Left ventricle myocardium inferior (tissue), 1 donor: ENCODE measurements around the gene RFX2. TPM values are rescaled to one million over a fixed set of nuclear protein-coding genes. Genes with fewer than 3 reads are reported as not detected.
"Not testable (repeated sequence)": the region's sequence is repeated elsewhere in the genome, so short reads cannot be mapped to it uniquely, and the experiment has no call there.

Source experiments
- DNase-seq: peaks from one replicate; pipeline ENCODE4 v3.0.0-alpha.2; 2020
- H3K27ac ChIP-seq: fragments of 200-600 bp; replicated peaks from 2 replicates; pipeline ENCODE4 v1.8.0; 2021
- H3K27me3 ChIP-seq: fragments of 200-600 bp; 2 replicates; pipeline ENCODE4 v1.8.0; 2021; ENCODE audit warnings: low read depth
- H3K36me3 ChIP-seq: fragments of 200-600 bp; 2 replicates; pipeline ENCODE4 v1.8.0; 2021
- H3K4me1 ChIP-seq: fragments of 200-600 bp; 2 replicates; pipeline ENCODE4 v1.8.0; 2021
- H3K4me3 ChIP-seq: fragments of 200-600 bp; 2 replicates; pipeline ENCODE4 v1.8.0; 2021; ENCODE audit warnings: mild to moderate bottlenecking, moderate library complexity
- H3K9me3 ChIP-seq: fragments of 200-600 bp; replicated peaks from 2 replicates; pipeline ENCODE4 v1.8.0; 2021
- CTCF ChIP-seq: fragments of 200-600 bp; IDR thresholded peaks from 2 replicates; pipeline ENCODE4 v1.8.0; 2021; ENCODE audit warnings: antibody characterized with exemption, mild to moderate bottlenecking, borderline replicate concordance
- intact Hi-C: fragments of 100-400 bp; cut with micrococcal nuclease; formaldehyde crosslinking; loops from one replicate; pipeline ENCODE4 v1.11.0; 2022
- total RNA-seq: library from RNA; stranded (reverse); fragmentation: NEBNext Ultra II Directional; extraction: Animal tissue kit (Norgen Biotek cat#: 25700); gene quantifications from one replicate; pipeline ENCODE4 v1.2.1, GENCODE V29; 2021
- donor health status: DM: no; HTN: yes; CAD: no; lungs with severe emphysema.

Gene RFX2
- total RNA-seq, 1 donor from 2014 or later: 6.1 TPM

GRCh38 chr19:5961969-5962945 lies 148.0 kb downstream of the RFX2 start:
- intact Hi-C loops: no loop called here
- Histone ChIP-seq H3K9me3 (no peaks in the 10 kb centered on the region), H3K4me1 (peaks cover 100% of the 10 kb centered on the region), H3K27ac (peak overlapping the region; percentile 68), H3K4me3 (peak overlapping the region; percentile 40), H3K27me3 (no peaks in the 10 kb centered on the region), H3K36me3 (no peaks in the 10 kb centered on the region)
- TF ChIP-seq CTCF: no peak
- DNase-seq: peak; percentile 43

- Histone ChIP-seq H3K4me3 (peak overlapping the region; percentile 40), H3K27ac (peak overlapping the region; percentile 68), H3K4me1 (peaks cover 100% of the 10 kb centered on the region)
- DNase-seq, intact Hi-C loops, H3K36me3 ChIP-seq, H3K27me3 ChIP-seq, H3K9me3 ChIP-seq: not testable (repeated sequence)
Measured at GRCh38 chr19:5961641-5961968, 148.7 kb downstream of the RFX2 start.

- intact Hi-C loops: no loop called here
- Histone ChIP-seq H3K9me3 (no peaks in the 10 kb centered on the region), H3K27ac (peak overlapping the region; percentile 68), H3K4me1 (peaks cover 100% of the 10 kb centered on the region), H3K4me3 (no peak overlapping the region), H3K36me3 (no peaks in the 10 kb centered on the region), H3K27me3 (no peaks in the 10 kb centered on the region)
- DNase-seq: peak; percentile 56
- TF ChIP-seq CTCF: no peak
Measured at GRCh38 chr19:5960005-5961001, 150.0 kb downstream of the RFX2 start.

GRCh38 chr19:5959260-5960004 lies 150.9 kb downstream of the RFX2 start:
- Histone ChIP-seq H3K9me3 (no peaks in the 10 kb centered on the region), H3K27ac (peak overlapping the region; percentile 68), H3K4me3 (no peak overlapping the region), H3K27me3 (no peaks in the 10 kb centered on the region), H3K36me3 (no peaks in the 10 kb centered on the region), H3K4me1 (peaks cover 100% of the 10 kb centered on the region)
- DNase-seq: no peak
- intact Hi-C loops: no loop called here
- TF ChIP-seq CTCF: no peak

- H3K27ac ChIP-seq: peak overlapping the region; percentile 68
- TF ChIP-seq CTCF: no peak
- no peak overlapping the region for H3K4me3 ChIP-seq
- no peaks in the 10 kb centered on the region for H3K9me3 ChIP-seq
- H3K27me3 ChIP-seq: no peaks in the 10 kb centered on the region
- no peak for DNase-seq
- H3K4me1 ChIP-seq: peaks cover 100% of the 10 kb centered on the region
- H3K36me3 ChIP-seq: no peaks in the 10 kb centered on the region
- intact Hi-C loops: no loop called here
Measured at GRCh38 chr19:5958851-5959122, 151.5 kb downstream of the RFX2 start.
